GM12801 (cell line): ENCODE data around the gene ETF1.

Source experiments
- TF ChIP-seq, protein P1 (sequence below): IDR thresholded peaks from one replicate; pipeline ENCODE4 v1.5.1; 2011; ENCODE audit warnings: control low read depth; ENCODE audit not compliant: insufficient read length; ENCODE audit errors: extremely low read depth

ETF1 gene

DNA sequence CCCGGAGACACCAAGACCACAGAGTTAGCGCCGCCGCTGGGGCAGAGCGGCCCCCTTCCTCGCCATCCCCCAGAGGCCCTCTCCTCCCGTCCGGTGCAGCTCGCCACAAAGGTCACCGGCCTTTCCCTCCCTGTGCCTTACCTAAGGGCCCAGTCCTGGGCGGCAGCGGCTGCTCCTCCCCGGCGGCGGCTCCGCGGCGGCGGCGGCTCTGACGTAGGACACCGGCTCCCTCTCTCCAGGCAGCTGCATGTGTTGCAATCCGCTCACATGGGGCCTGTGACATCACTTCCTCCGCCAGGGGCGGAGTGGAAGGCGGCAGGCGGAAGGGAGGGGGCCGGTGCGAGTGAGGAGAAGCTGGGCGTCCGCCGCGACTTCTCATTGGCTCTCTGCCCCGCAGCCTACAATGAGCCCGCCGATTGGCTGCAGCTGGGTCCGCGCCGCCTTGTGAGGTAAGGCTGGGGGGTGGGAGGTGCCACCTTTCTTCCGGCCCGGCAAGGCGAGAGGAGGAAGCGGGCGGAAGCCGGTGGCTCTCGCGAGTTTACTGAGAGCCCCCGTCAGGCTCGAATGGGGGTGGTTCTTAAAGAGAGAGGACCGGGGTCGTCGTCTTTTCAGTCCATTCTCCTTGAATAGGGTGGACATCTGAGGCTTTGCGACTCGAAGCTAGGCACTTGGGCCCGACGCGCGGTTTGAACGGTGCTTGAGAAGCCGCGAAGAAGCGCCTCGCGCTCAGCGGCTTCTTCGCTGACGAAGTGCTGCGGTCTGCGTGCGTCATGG, at the start of gene ETF1:
Gene ETF1, minus strand, starts transcription at position 281 of the 774 bp plus-strand sequence. CDS start 318 bp downstream, outside the sequence.
- TF ChIP-seq, protein P1, sequence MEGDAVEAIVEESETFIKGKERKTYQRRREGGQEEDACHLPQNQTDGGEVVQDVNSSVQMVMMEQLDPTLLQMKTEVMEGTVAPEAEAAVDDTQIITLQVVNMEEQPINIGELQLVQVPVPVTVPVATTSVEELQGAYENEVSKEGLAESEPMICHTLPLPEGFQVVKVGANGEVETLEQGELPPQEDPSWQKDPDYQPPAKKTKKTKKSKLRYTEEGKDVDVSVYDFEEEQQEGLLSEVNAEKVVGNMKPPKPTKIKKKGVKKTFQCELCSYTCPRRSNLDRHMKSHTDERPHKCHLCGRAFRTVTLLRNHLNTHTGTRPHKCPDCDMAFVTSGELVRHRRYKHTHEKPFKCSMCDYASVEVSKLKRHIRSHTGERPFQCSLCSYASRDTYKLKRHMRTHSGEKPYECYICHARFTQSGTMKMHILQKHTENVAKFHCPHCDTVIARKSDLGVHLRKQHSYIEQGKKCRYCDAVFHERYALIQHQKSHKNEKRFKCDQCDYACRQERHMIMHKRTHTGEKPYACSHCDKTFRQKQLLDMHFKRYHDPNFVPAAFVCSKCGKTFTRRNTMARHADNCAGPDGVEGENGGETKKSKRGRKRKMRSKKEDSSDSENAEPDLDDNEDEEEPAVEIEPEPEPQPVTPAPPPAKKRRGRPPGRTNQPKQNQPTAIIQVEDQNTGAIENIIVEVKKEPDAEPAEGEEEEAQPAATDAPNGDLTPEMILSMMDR = no peak

DNA sequence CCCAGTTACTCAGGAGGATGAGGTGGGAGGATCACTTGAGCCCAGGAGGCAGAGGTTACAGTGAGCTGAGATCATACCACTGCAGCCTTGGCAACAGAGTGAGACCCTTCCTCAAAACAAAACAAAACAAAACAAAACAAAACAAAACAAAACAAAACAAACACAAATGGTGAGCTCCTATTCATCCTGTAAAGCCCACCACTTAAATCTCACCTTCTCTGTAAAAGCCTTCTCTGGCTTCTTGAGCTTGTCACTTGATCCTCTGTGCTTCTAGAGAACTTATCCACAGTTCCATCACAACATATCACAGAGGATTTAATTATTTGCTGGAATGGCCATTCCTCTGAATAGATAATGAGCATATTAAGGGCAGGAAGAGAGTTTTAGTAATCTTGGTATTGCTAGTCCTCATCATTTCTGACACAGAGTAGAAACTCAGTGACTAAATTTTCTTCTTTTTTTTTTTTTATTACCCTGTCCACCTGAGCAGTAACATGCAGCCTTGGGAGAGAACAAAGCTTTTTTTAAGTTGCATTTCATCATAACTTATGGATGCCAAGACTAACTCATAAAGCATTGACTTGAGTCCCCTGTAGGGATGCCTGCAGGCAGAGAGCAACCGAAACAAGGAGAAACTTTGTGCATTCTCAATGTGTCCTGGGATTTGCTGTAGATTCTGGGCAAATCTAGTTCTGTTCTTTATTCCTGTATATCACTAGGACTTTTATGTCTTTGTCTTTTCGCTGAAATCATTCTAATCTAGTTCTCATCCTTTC, 45.2 kb upstream of the ETF1 start:
- TF ChIP-seq, protein P1 = no peak

DNA sequence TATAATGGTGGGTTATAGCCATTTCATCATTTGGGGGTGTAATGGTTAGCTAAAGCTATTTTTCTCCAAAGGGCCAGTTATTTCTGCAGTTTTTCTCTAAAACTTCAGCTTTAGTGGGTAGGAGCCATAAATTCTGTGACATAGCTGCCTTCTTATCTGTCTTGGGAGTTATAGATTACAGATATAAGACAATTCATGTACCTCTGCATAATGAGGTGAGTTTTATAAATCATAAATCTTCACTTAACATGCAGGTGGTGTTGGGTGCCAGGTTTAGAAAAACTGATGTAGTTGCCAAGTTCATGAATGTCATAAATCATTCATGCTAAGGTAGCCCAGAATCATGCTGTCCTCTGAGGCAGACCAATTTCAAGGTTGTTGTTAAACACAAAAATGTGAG, 42.1 kb upstream of the ETF1 start:
- TF ChIP-seq, protein P1 = no peak

DNA sequence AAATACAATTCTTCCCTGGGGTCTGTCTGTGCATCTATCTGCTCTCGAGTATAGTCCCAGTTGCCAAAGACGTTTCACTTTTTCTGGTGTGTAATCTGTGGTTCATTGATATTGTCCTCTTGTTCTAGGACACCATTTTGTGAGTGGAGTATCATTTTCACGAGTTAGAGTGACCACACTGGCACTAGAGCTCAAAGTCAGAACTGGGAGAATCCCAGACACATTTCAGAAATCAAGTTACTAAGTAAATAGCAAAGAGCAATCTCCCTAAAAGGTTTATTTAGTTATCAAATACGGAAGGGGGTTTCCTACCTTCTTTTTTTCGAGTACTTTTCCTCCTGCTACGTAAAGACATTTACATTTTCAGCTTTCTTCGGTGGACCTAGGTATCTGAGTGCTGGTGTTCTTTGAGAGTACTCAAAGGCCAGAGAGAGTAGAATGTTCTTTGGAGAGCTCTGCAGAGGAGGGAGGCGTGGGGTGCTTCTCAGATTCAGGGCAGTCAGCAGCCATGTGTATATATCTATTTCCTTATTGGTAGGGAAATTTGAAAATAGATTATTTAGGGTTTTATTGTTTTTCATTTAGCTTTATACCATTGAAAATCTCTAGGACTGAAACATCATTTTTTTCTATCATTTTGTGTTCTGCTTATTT, 41.1 kb upstream of the ETF1 start:
- TF ChIP-seq, protein P1 = no peak

DNA sequence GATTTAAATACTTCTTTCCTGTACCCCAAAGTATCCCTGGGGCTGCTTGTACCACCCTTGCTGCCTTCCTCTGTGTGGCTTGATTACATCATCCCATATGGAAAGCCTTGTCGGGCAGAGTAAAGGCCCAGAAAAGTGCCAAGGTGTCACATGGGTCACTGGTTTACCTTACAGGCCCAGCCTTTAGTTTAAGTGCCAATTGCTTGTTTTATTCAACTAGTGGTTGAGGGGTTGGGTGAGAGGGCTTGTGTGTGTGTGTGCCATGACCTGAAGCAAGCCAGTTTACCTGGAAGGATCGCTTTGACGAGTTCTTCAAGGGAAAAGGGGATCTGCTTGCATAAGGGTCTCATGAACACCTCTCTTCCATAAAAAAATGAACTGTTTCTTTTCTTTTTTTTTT, 39.9 kb upstream of the ETF1 start:
- TF ChIP-seq, protein P1 = no peak

DNA sequence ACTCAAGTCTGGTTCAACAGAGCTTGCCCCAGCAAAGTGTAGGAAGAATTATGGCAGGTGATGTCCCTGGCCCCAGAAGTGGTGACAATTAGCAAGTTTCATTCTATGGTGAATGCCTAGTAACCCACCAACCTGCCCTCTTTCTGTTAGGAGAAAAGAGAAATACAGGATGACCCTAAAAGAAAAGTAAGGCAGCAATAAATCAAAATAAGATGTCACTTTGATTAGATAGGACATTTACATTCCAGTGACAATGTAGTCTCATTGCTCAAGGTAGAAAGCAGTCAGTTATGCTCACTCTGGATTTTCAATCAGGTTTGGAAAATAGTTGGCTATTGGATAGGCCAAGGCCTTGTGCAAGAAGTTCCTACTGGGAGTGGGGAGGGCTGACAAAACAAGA, 37.7 kb upstream of the ETF1 start:
- TF ChIP-seq, protein P1 = no peak

DNA sequence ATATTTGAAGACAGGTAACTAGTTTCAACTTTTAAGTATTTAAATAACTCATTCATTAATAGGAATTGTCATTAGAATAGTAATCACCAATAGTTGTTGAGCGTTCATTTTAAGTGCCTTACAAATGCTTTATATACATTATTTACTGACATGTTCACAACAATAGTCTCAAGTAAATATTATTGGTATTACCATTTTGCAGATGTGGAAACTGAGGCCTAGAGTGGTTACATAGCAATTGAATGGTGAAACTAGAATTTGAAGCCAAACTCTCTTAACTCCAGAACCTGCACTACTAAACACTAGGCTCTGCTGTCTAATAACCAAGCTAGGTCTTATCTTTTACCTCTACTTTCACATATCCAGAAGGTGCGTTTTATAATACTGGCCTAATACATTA, 37.0 kb upstream of the ETF1 start:
- TF ChIP-seq, protein P1 = no peak
